Cerebellar cortex (tissue), 1 donor: ENCODE results near the gene DGCR2.
"Not testable (repeated sequence)": the region's sequence is repeated elsewhere in the genome, so short reads cannot be mapped to it uniquely, and the experiment has no call there.

Source experiments
- DNase-seq: peaks from one replicate; pipeline ENCODE4 v3.0.0-alpha.2; 2015; ENCODE audit warnings: low spot score

DGCR2 gene

GRCh38 chr22:19001204-19001603 is 121.0 kb downstream of the DGCR2 start:
- DNase-seq: no peak

DNA sequence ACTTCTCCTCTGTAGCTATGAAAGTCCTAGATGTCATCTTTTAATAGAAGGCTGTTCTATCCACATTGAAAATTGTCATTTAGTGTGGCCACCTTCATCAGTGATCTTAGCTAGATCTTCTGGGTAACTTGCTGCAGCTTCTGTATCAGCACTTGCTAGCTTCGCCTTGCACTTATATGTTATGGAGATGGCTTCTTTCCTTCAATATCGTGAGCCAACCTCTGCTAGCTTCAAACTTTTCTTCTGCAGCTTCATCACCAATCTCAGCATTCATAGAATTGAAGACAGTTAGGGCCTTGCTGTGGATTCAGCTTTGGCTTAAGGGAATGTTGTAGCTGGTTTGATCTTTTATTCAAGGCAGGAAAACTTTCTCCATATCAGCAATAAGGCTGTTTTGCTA is 122.1 kb downstream of the DGCR2 start:
- not testable (repeated sequence) for DNase-seq

GRCh38 chr22:18999416-18999815 is 122.8 kb downstream of the DGCR2 start:
- DNase-seq: no peak

GRCh38 chr22:18999008-18999407 is 123.2 kb downstream of the DGCR2 start:
- DNase-seq: no peak

DNA sequence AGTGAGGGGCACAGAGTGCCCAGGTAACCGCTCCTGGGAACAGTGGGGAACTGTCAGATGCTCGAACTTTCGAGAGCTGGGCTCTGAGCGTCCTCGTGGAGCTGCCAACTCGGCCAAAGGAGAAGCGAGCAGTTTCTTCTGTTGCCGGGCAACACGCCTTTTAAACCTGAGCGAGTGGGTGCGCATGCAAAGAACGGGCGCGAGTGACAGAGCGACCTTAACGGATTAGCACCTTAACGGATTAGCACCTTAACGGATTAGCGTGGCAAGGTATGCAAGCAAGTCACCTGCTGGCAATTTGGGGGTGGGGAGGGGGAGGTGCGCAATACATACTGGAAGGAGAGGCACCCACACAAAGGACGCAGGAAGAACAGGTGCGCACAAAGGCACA is 124.3 kb downstream of the DGCR2 start:
- peak; percentile 65 for DNase-seq

DNA sequence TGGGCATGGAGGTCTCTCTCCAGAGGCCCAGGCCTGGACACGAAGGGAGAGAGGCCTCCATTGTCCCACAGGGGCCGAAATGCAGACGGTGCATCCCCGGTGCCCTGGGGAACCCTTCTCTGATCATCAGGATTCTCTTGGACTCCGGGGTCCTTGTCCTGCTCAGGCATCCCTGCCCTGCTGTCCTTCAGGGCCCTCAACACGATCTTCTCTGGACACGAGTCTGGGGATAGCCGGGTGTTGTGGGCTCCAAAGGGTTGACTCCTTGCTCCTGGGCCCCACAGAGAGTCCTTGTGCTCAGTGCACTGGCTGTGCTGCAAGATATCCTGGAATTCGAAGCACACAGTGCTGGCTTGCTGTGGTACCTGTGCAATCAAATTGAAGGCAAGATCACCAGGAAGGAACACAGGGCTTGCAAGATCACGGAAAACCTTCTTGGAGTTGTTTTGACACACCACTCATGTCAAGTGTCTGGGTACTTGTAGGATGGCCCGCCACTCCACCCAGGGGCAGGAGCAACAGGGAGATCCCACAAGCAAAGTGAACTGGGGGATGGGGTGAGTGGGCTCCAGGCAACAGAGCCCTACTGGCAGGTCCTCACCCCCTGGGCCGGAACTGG is 124.8 kb downstream of the DGCR2 start:
- no peak for DNase-seq

GRCh38 chr22:18996376-18996900 is 125.8 kb downstream of the DGCR2 start:
- peak; percentile 59 for DNase-seq

DNA sequence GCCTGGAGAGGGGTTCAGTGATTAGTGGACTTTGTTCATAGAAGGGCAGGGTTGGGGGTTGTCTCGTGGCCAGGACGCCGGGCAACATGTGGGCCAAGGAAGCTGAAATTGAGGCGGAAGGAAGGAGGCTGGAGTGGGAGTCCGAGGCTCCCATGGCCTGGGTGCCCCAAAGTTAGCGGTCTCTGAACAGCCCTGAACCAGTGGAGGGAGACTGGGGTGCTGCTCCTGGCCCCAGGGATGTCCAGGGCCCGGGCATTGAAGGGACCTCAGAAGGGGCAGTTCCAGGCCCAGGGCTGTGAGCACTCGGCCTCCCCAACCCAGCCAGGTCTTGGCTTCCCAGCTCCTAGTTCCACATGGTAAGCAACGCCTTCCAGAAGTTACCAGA is 126.9 kb downstream of the DGCR2 start:
- DNase-seq: no peak

GRCh38 chr22:18994701-18995326 is 127.4 kb downstream of the DGCR2 start:
- DNase-seq: no peak

- no peak for DNase-seq
Measured at GRCh38 chr22:18994056-18994455, 128.2 kb downstream of the DGCR2 start.

DNA sequence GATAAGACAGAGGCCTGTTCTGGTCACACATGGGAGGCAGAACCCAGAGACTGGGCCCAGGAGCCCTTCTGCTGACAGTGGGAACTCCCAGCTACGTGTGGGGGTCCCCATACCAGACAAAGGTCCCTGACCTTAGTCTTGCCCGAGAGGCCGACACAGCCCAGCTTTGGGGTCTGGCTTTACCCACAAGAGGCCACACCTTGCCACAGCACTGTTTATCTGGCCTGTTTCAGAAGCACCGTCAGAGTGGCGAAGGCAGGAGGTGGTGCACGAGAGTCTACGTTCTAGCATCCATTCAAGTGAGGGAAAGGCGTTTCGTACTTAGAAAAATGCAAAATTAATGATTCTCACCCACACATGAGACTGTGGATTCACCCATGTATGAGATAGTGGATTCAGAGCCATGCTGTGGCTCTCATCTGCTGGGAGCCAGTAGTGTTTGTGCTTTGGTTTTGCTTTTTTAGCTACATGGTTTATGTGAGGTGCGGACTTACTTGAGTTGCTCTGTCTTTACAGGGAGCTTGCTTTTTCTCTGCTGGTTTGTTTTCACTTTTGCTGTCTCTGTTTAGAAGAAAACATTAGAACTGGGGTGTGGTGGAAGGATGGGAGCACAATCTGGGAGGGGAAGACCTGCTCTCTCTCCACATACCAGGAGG is 129.5 kb downstream of the DGCR2 start:
- no peak for DNase-seq

- peak; percentile 56 for DNase-seq
Measured at GRCh38 chr22:18991821-18992442, 130.3 kb downstream of the DGCR2 start.

DNA sequence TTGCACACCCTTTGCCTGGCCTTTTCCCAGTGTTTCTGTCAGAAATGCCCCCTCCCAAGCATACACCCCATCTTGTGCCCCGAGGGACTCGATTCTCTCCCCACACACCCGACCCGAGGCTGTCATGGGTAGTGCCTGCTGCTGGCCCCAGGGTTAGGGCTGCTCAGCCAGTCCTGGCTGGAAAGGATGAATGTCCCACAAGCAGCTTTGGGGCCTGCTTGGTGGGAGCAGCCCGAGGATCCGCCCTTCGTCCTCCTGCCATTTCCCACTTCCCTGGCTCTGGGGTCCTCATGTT is 131.1 kb downstream of the DGCR2 start:
- no peak for DNase-seq

DNA sequence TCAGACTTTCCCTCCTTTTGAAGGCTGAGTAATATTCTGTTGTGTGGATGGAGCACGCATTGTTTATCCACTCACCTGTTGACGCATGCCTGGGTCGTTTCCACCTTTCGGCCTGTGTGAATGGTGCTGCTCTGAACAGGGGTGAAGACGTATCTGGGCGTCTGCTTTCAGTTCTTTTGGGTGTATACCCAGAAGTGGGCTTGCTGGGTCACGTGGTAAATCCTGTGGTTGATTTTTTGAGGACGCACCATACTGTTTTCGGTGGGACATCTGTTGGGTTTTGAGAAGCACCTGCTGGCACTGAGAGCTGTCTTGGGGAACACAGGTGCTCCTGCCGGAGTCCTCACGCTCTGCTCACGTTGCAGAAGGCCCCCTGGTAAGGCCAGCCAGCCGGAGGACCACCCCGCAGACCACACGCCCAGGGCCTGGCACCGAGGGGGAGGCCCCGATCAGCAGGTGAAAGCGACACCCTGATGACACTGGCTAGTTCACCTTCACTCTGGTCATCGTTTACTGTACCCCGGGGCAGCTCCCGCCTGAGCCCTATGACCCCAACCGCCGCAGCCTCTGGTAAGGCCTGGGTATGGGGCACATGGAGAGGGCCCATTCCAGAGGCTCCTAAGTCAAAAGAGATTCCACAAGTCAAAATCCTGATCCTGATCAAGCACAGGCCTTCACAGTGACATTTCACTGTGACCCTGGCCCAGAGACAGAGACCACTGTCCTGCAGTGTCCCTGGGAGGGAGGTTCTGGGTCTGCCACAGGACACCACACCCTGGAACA is 131.7 kb downstream of the DGCR2 start:
- DNase-seq: no peak

- DNase-seq: no peak
Measured at GRCh38 chr22:18988958-18989357, 133.3 kb downstream of the DGCR2 start.

DNA sequence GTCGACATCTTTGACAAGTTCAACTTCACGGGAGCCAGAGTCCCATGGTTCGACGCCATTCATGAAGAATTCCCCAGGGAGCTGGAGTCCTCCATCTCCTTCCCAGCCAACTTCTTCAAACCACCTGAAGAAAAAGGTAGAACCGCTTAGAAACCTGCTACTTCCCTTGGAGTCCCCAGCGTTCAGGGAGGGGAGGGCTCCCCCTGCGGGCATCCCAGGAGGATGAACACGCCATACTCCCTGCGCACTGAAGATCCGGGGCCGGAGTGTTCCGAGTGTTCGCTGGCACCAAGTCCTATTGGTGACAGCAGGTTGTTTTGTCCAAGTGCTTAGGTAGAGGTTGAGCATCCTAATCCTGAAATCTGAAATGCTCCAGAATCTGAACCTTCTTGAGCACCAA is 134.4 kb downstream of the DGCR2 start:
- DNase-seq: no peak

GRCh38 chr22:18987114-18987513 is 135.1 kb downstream of the DGCR2 start:
- DNase-seq: not testable (repeated sequence)
